Measurements from ENCODE around the gene TDRKH. TPM values are rescaled to one million over a fixed set of nuclear protein-coding genes. Genes with fewer than 3 reads are reported as not detected.
A peak's percentile ranks its signal among the peaks of the same experiment; 100 is the strongest.

The TDRKH gene
- total and polyA plus RNA-seq, 2 of the 13 experiments (the other 11 are each of a cell fraction or from before 2014, with no cell fraction given): 3.9 to 5.4 TPM

DNA sequence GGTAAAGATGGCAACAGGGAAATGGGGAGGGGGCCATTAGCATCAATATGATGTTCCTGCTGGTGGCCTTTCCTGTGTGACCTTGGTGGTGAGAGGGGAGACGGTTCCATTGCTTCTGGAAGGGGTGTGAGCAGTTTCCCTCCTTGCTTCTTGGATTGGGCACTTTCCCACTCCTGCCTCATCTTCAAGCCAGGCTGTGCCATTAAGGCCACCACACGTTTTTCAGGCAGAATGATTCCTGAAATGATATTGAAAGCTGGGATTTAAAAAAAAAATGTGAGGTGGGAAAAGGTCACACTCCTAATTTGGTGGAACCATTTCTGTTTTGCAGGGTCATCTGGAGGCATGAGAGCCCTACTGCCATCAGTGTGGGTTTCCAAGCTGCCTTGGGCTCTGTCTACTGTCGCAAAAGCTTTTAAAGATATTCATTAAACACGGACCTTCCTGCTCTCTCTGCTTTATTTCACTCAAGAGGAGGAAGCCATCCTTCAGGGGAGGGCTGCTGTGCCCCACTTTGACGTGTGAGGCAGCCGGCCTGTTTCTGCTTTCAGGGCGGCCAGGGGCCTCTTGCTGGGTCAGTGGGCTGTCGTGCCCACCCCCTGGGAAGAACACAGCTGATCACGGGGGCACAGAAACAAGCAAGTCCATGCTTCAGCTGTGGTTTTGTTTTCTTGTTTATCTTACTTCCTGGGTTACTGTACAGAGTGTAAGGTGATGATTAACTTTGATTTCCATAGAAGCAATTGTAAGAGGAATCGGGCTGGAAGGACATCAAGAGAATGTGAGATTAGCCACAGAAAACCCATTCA is 60.9 kb downstream of the TDRKH start:
- POLR2A ChIA-PET: interaction anchor here (0.7 kb wide), 1 partner anchor 117 kb away, joined by 3 read pairs; the partner anchor contains the start of gene SNX27
- no TSS peak for BruUV-seq (replicated peaks)
- Histone ChIP-seq H3K27ac (ENCODE audit: extremely low read length, insufficient read depth, low read length) (no peak overlapping the region), H3K36me3 (replicated peaks in 1 of 2; ENCODE audit: control insufficient read depth in 1 of 2, insufficient read depth in 2 of 2, low read length in 2 of 2) (no peaks in the 10 kb centered on the region), H3K9me3 (ENCODE audit: low read length) (no peaks in the 10 kb centered on the region), H3K4me3 (replicated peaks in 1 of 3; ENCODE audit: insufficient read depth in 1 of 3, low read depth in 2 of 3, low read length in 3 of 3) (peak overlapping the region; percentile 32 to 55 (median 42); a peak in 5 of 6 replicates), H3K27me3 (ENCODE audit: control insufficient read depth in 1 of 2, insufficient read depth in 2 of 2, low read length in 2 of 2) (peaks cover 0 to 17% of the 10 kb centered on the region in 2 experiments; a peak in 3 of 5 replicates), H2AFZ (ENCODE audit: low read length) (no peak overlapping the region), H3K9ac (ENCODE audit: insufficient read depth, low read depth, low read length) (peak overlapping the region; percentile 42; the same call in 1 of the 2 replicates), H3K4me2 (ENCODE audit: low read depth, low read length) (peak overlapping the region; percentile 80), H3K4me1 (ENCODE audit: insufficient read depth, low read length) (peaks cover 37% of the 10 kb centered on the region), H3K79me2 (ENCODE audit: insufficient read depth, low read length) (no peaks in the 10 kb centered on the region), H4K20me1 (ENCODE audit: insufficient read depth, low read length) (no peaks in the 10 kb centered on the region)
- CTCF ChIA-PET (ENCODE audit: low intra/inter-chr PET ratio, low total read pairs): no interaction called here
- FAIRE-seq: peak; percentile 47
- in situ Hi-C loops (cut with HindIII; ENCODE audit: extremely low pct_ligation_motif_present, low pct_unique_long_range_greater_than_20kb) (loop anchor here (25.0 kb wide), 1 partner anchor 192 kb away; the partner anchor contains the start of gene TUFT1), intact Hi-C loops (cut with micrococcal nuclease; ENCODE audit: unreplicated experiment) (no loop called here)
- WGBS (ENCODE audit: low lambda C conversion rate): 0% methylated on average over 10 of the region's 10 CpGs
- peak; percentile 44 for DNase-seq (ENCODE audit: low spot score)
- ATAC-seq: peak; percentile 82
- no peak for TF ChIP-seq WIZ (CRISPR knock-in tag; IDR thresholded peaks at IDR 0.05)
- no peak for TF ChIP-seq CEBPB (IDR thresholded peaks at IDR 0.05; ENCODE audit: borderline replicate concordance, low read depth, low read length)
- no peak for TF ChIP-seq SMAD9 (CRISPR knock-in tag; IDR thresholded peaks at IDR 0.05)
- TF ChIP-seq CHD4 (IDR thresholded peaks at IDR 0.05; ENCODE audit: borderline replicate concordance, low read length): no peak
- TF ChIP-seq, protein P1, sequence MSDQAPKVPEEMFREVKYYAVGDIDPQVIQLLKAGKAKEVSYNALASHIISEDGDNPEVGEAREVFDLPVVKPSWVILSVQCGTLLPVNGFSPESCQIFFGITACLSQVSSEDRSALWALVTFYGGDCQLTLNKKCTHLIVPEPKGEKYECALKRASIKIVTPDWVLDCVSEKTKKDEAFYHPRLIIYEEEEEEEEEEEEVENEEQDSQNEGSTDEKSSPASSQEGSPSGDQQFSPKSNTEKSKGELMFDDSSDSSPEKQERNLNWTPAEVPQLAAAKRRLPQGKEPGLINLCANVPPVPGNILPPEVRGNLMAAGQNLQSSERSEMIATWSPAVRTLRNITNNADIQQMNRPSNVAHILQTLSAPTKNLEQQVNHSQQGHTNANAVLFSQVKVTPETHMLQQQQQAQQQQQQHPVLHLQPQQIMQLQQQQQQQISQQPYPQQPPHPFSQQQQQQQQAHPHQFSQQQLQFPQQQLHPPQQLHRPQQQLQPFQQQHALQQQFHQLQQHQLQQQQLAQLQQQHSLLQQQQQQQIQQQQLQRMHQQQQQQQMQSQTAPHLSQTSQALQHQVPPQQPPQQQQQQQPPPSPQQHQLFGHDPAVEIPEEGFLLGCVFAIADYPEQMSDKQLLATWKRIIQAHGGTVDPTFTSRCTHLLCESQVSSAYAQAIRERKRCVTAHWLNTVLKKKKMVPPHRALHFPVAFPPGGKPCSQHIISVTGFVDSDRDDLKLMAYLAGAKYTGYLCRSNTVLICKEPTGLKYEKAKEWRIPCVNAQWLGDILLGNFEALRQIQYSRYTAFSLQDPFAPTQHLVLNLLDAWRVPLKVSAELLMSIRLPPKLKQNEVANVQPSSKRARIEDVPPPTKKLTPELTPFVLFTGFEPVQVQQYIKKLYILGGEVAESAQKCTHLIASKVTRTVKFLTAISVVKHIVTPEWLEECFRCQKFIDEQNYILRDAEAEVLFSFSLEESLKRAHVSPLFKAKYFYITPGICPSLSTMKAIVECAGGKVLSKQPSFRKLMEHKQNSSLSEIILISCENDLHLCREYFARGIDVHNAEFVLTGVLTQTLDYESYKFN (CRISPR knock-in tag; conservative IDR thresholded peaks at IDR 0.05): peak; percentile 50; the same call in 1 of the 2 replicates
- TF ChIP-seq SRSF4 (IDR thresholded peaks at IDR 0.05; ENCODE audit: low read depth, low read length, poor library complexity, severe bottlenecking): no peak
- TF ChIP-seq, protein P2, sequence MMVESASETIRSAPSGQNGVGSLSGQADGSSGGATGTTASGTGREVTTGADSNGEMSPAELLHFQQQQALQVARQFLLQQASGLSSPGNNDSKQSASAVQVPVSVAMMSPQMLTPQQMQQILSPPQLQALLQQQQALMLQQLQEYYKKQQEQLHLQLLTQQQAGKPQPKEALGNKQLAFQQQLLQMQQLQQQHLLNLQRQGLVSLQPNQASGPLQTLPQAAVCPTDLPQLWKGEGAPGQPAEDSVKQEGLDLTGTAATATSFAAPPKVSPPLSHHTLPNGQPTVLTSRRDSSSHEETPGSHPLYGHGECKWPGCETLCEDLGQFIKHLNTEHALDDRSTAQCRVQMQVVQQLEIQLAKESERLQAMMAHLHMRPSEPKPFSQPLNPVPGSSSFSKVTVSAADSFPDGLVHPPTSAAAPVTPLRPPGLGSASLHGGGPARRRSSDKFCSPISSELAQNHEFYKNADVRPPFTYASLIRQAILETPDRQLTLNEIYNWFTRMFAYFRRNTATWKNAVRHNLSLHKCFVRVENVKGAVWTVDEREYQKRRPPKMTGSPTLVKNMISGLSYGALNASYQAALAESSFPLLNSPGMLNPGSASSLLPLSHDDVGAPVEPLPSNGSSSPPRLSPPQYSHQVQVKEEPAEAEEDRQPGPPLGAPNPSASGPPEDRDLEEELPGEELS (CRISPR knock-in tag; IDR thresholded peaks at IDR 0.05): peak; percentile 82
- TF ChIP-seq ZNF616 (CRISPR knock-in tag; IDR thresholded peaks at IDR 0.05; ENCODE audit: low read depth): no peak
- TF ChIP-seq, protein P3, sequence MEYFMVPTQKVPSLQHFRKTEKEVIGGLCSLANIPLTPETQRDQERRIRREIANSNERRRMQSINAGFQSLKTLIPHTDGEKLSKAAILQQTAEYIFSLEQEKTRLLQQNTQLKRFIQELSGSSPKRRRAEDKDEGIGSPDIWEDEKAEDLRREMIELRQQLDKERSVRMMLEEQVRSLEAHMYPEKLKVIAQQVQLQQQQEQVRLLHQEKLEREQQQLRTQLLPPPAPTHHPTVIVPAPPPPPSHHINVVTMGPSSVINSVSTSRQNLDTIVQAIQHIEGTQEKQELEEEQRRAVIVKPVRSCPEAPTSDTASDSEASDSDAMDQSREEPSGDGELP (IDR thresholded peaks at IDR 0.05; ENCODE audit: borderline replicate concordance, low read depth): peak; percentile 89
- no peak for TF ChIP-seq KDM4B (CRISPR knock-in tag; IDR thresholded peaks at IDR 0.05)
- no peak for TF ChIP-seq FOXO1 (CRISPR knock-in tag; IDR thresholded peaks at IDR 0.05)
- peak; percentile 71; the same call in 1 of the 2 replicates for TF ChIP-seq SOX5 (CRISPR knock-in tag; IDR thresholded peaks at IDR 0.05; ENCODE audit: borderline replicate concordance)
- TF ChIP-seq ZNF781 (CRISPR knock-in tag; IDR thresholded peaks at IDR 0.05; ENCODE audit: borderline replicate concordance, not compliant biosample characterization): no peak
- TF ChIP-seq JUND (CRISPR knock-in tag; IDR thresholded peaks at IDR 0.05): no peak
- no peak for TF ChIP-seq GABPB1 (CRISPR knock-in tag; IDR thresholded peaks at IDR 0.05)
- no peak for TF ChIP-seq TCF12 (IDR thresholded peaks at IDR 0.05)
- no peak for TF ChIP-seq TCF12 (CRISPR knock-in tag; IDR thresholded peaks at IDR 0.05)
- TF ChIP-seq CREB1 (IDR thresholded peaks at IDR 0.05): no peak
- 0 out of 2 replicates have a peak, but pooled peaks have one; percentile 41 for TF ChIP-seq CREB1 (CRISPR knock-in tag; IDR thresholded peaks at IDR 0.05)
